ENCODE data around the gene PCDHB15. TPM values are rescaled to one million over a fixed set of nuclear protein-coding genes. Genes with fewer than 3 reads are reported as not detected.

The PCDHB15 gene
- total RNA-seq, 1 experiment from 2014 or later, result 0.91 TPM

DNA sequence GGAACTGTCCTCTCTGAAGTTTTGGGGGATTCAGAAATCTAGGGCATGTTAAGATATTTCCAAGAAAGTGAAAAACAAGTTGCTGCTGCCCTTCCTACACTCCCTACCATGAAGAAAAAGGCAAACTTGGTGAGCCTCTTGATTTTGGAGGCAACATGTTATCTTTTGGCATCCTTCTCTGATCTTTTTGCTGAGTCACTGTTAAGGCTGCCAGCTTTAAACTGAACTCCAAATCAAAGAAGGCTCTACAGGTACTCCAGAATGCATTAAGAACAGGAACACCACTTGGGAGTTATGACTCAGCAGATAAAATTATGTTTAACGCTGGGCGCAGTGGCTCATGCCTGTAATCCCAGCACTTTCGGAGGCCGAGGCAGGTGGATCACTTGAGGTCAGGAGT lies 24.0 kb downstream of the PCDHB15 start:
- no peaks in the 10 kb centered on the region for H3K36me3 Mint-ChIP-seq (ENCODE audit: insufficient read depth, unreplicated experiment)
- H3K4me3 Mint-ChIP-seq (ENCODE audit: unreplicated experiment), result no peak overlapping the region
- no peaks in the 10 kb centered on the region for H3K4me1 Mint-ChIP-seq (ENCODE audit: insufficient read depth, unreplicated experiment)
- no peak overlapping the region for H3K27ac Mint-ChIP-seq (ENCODE audit: low read depth, unreplicated experiment)
- ChIA-PET POLR2A (no interaction called here), CTCF (no interaction called here)
- intact Hi-C loops (cut with micrococcal nuclease), result no loop called here
- H3K27me3 Mint-ChIP-seq (ENCODE audit: insufficient read depth, unreplicated experiment), result no peaks in the 10 kb centered on the region
- DNase-seq (ENCODE audit: unreplicated experiment), result no peak
- peaks cover 50% of the 10 kb centered on the region for H3K9me3 Mint-ChIP-seq (ENCODE audit: unreplicated experiment)
- BruUV-seq (replicated peaks), result no TSS peak
- TF ChIP-seq, protein P1, sequence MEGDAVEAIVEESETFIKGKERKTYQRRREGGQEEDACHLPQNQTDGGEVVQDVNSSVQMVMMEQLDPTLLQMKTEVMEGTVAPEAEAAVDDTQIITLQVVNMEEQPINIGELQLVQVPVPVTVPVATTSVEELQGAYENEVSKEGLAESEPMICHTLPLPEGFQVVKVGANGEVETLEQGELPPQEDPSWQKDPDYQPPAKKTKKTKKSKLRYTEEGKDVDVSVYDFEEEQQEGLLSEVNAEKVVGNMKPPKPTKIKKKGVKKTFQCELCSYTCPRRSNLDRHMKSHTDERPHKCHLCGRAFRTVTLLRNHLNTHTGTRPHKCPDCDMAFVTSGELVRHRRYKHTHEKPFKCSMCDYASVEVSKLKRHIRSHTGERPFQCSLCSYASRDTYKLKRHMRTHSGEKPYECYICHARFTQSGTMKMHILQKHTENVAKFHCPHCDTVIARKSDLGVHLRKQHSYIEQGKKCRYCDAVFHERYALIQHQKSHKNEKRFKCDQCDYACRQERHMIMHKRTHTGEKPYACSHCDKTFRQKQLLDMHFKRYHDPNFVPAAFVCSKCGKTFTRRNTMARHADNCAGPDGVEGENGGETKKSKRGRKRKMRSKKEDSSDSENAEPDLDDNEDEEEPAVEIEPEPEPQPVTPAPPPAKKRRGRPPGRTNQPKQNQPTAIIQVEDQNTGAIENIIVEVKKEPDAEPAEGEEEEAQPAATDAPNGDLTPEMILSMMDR (IDR thresholded peaks at IDR 0.05; ENCODE audit: unreplicated experiment), result no peak

DNA sequence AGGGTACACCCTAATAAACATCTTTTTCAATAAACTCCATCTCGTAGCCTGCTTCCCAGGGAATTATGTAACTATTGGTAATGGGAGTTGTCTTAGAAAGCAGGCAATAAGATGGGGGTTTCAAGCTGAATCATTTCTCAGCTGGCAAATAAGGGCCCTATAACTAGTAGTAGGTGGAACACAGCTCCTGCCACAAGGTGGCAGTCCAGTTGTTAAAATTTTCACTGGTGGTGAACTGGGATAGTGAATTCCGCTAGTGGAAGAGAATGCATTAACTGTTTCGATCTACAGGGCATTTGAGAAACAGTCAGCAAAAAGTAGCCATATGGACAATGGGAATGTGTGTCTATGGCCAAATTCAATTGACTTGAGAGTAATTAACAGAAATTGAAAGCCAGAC lies 27.7 kb downstream of the PCDHB15 start:
- peak; percentile 7 for DNase-seq (ENCODE audit: unreplicated experiment)
- ChIA-PET CTCF (interaction anchor here (0.8 to 1.0 kb wide), 3 partner anchors 47 to 108 kb away, joined by 3 read pairs; partner anchors contain the start of gene TAF7), POLR2A (interaction anchor here (0.6 kb wide), 1 partner anchor 56 kb away, joined by 3 read pairs; no protein-coding TSS in a partner anchor)
- intact Hi-C loops (cut with micrococcal nuclease), result no loop called here
- TF ChIP-seq, protein P1 (IDR thresholded peaks at IDR 0.05; ENCODE audit: unreplicated experiment), result no peak
- Mint-ChIP-seq H3K9me3 (ENCODE audit: unreplicated experiment) (peaks cover 57% of the 10 kb centered on the region), H3K4me3 (ENCODE audit: unreplicated experiment) (no peak overlapping the region), H3K4me1 (ENCODE audit: insufficient read depth, unreplicated experiment) (no peaks in the 10 kb centered on the region), H3K36me3 (ENCODE audit: insufficient read depth, unreplicated experiment) (no peaks in the 10 kb centered on the region), H3K27ac (ENCODE audit: low read depth, unreplicated experiment) (no peak overlapping the region), H3K27me3 (ENCODE audit: insufficient read depth, unreplicated experiment) (no peaks in the 10 kb centered on the region)
- BruUV-seq (replicated peaks), result no TSS peak

DNA sequence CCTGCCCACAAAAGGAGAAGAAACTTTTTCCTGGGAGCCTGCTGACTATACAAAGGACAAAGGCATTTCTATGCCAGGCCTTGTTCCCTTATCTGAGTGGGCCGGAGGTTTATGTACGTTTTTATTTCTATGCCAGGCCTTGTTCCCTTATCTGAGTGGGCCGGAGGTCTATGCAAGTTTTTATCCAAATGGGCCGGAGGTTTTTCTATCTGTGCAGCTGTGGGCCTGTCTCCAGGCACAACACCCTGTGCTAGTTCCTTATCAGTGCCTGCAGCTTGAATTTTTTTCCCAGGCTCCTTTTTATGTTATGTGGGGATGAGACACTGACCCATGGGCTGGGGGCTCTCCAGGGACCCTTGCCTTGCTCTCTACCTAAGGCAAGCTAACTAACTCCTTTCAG lies 53.2 kb downstream of the PCDHB15 start:
- TF ChIP-seq, protein P1 (IDR thresholded peaks at IDR 0.05; ENCODE audit: unreplicated experiment), result no peak
- ChIA-PET CTCF (interaction anchor here (1.3 to 1.8 kb wide), 2 partner anchors 21 to 23 kb away, joined by 3 to 7 read pairs; partner anchors contain the start of gene TAF7), POLR2A (interaction anchor here (0.6 to 2.0 kb wide), 2 partner anchors 22 to 501 kb away, joined by 4 to 9 read pairs; partner anchors contain the start of gene TAF7)
- DNase-seq (ENCODE audit: unreplicated experiment), result no peak
- Mint-ChIP-seq H3K36me3 (ENCODE audit: insufficient read depth, unreplicated experiment) (no peaks in the 10 kb centered on the region), H3K27ac (ENCODE audit: low read depth, unreplicated experiment) (no peak overlapping the region), H3K4me3 (ENCODE audit: unreplicated experiment) (no peak overlapping the region), H3K27me3 (ENCODE audit: insufficient read depth, unreplicated experiment) (no peaks in the 10 kb centered on the region), H3K4me1 (ENCODE audit: insufficient read depth, unreplicated experiment) (no peaks in the 10 kb centered on the region), H3K9me3 (ENCODE audit: unreplicated experiment) (peaks cover 40% of the 10 kb centered on the region)
- BruUV-seq (replicated peaks), result no TSS peak
- intact Hi-C loops (cut with micrococcal nuclease), result no loop called here

Other genes starting within 250 kb of the PCDHB15 start
- not detected in 2 replicates for gene PCDHB1, start 194.0 kb upstream of the PCDHB15 start, total RNA-seq (2022)
- 2.4 and 2.6 TPM in 2 replicates for gene PCDHB2, start 150.8 kb upstream of the PCDHB15 start, total RNA-seq (2022)
- gene PCDHB3, start 144.9 kb upstream of the PCDHB15 start, total RNA-seq (2022), result 0.42 and 0.49 TPM in 2 replicates
- gene PCDHB4, start 123.6 kb upstream of the PCDHB15 start, total RNA-seq (2022), result 0.44 and 1.3 TPM in 2 replicates
- 1.2 and 1.7 TPM in 2 replicates for gene PCDHB5, start 110.2 kb upstream of the PCDHB15 start, total RNA-seq (2022)
- 0.19 and 0.22 TPM in 2 replicates for gene PCDHB6, start 95.3 kb upstream of the PCDHB15 start, total RNA-seq (2022)
- gene PCDHB7, start 72.8 kb upstream of the PCDHB15 start, total RNA-seq (2022), result 0.28 and 0.29 TPM in 2 replicates
- gene PCDHB8, start 67.6 kb upstream of the PCDHB15 start, total RNA-seq (2022), result 0.34 TPM in 1 of 2 replicates, not detected in the other
- gene PCDHB16, start 63.0 kb upstream of the PCDHB15 start, total RNA-seq (2022), result 1.8 and 2.5 TPM in 2 replicates
- gene PCDHB9, start 58.2 kb upstream of the PCDHB15 start, total RNA-seq (2022), result 1.0 and 1.8 TPM in 2 replicates
- gene PCDHB10, start 53.0 kb upstream of the PCDHB15 start, total RNA-seq (2022), result 1.2 and 1.4 TPM in 2 replicates
- 0.75 and 1.3 TPM in 2 replicates for gene PCDHB11, start 45.8 kb upstream of the PCDHB15 start, total RNA-seq (2022)
- gene PCDHB12, start 36.7 kb upstream of the PCDHB15 start, total RNA-seq (2022), result 1.6 and 2.3 TPM in 2 replicates
- gene PCDHB13, start 31.5 kb upstream of the PCDHB15 start, total RNA-seq (2022), result 3.5 and 4.7 TPM in 2 replicates
- gene PCDHB14, start 22.1 kb upstream of the PCDHB15 start, total RNA-seq (2022), result 4.7 and 6.2 TPM in 2 replicates
- gene SLC25A2, start 58.7 kb downstream of the PCDHB15 start, total RNA-seq (2022), result 0.37 and 0.79 TPM in 2 replicates
- 81.3 and 94.9 TPM in 2 replicates for gene TAF7, start 75.4 kb downstream of the PCDHB15 start, total RNA-seq (2022)
- 0.20 and 0.35 TPM in 2 replicates for gene PCDHGA1, start 85.1 kb downstream of the PCDHB15 start, total RNA-seq (2022)
- 0.32 and 0.33 TPM in 2 replicates for gene PCDHGA2, start 93.4 kb downstream of the PCDHB15 start, total RNA-seq (2022)
- 0.07 and 0.25 TPM in 2 replicates for gene PCDHGA3, start 98.4 kb downstream of the PCDHB15 start, total RNA-seq (2022)
- 0.19 and 0.59 TPM in 2 replicates for gene PCDHGB1, start 104.7 kb downstream of the PCDHB15 start, total RNA-seq (2022)
- 0.26 and 0.44 TPM in 2 replicates for gene PCDHGA4, start 109.6 kb downstream of the PCDHB15 start, total RNA-seq (2022)
- 0.61 and 0.88 TPM in 2 replicates for gene PCDHGB2, start 114.6 kb downstream of the PCDHB15 start, total RNA-seq (2022)
- 0.25 and 0.42 TPM in 2 replicates for gene PCDHGA5, start 118.8 kb downstream of the PCDHB15 start, total RNA-seq (2022)
- gene PCDHGB3, start 124.8 kb downstream of the PCDHB15 start, total RNA-seq (2022), result 0.33 and 0.56 TPM in 2 replicates
- gene PCDHGA6, start 128.5 kb downstream of the PCDHB15 start, total RNA-seq (2022), result 0.44 and 0.49 TPM in 2 replicates
- gene PCDHGA7, start 137.3 kb downstream of the PCDHB15 start, total RNA-seq (2022), result 0.56 and 0.86 TPM in 2 replicates
- gene PCDHGB4, start 142.3 kb downstream of the PCDHB15 start, total RNA-seq (2022), result 0.49 and 0.79 TPM in 2 replicates
- 0.28 and 0.56 TPM in 2 replicates for gene PCDHGA8, start 147.2 kb downstream of the PCDHB15 start, total RNA-seq (2022)
- 3.2 and 5.6 TPM in 2 replicates for gene PCDHGB5, start 152.6 kb downstream of the PCDHB15 start, total RNA-seq (2022)
- gene PCDHGA9, start 157.4 kb downstream of the PCDHB15 start, total RNA-seq (2022), result 0.89 and 1.3 TPM in 2 replicates
- 0.68 and 1.4 TPM in 2 replicates for gene PCDHGB6, start 162.6 kb downstream of the PCDHB15 start, total RNA-seq (2022)
- gene PCDHGA10, start 167.6 kb downstream of the PCDHB15 start, total RNA-seq (2022), result 1.4 TPM in 2 replicates
- 0.75 and 1.2 TPM in 2 replicates for gene PCDHGB7, start 172.3 kb downstream of the PCDHB15 start, total RNA-seq (2022)
- gene PCDHGA11, start 175.7 kb downstream of the PCDHB15 start, total RNA-seq (2022), result 0.30 and 0.76 TPM in 2 replicates
- gene PCDHGA12, start 185.1 kb downstream of the PCDHB15 start, total RNA-seq (2022), result 0.79 and 0.91 TPM in 2 replicates
- 17.3 and 31.7 TPM in 2 replicates for gene PCDHGC3, start 230.6 kb downstream of the PCDHB15 start, total RNA-seq (2022)
- gene PCDHGC4, start 239.6 kb downstream of the PCDHB15 start, total RNA-seq (2022), result 0.40 and 1.7 TPM in 2 replicates
- 0.61 and 0.69 TPM in 2 replicates for gene PCDHGC5, start 243.7 kb downstream of the PCDHB15 start, total RNA-seq (2022)